Measurements from ENCODE around the gene PDZRN3. TPM values are rescaled to one million over a fixed set of nuclear protein-coding genes. Genes with fewer than 3 reads are reported as not detected.

The PDZRN3 gene
- total RNA-seq, 1 donor = 76.8 TPM

- TF ChIP-seq, protein P1, sequence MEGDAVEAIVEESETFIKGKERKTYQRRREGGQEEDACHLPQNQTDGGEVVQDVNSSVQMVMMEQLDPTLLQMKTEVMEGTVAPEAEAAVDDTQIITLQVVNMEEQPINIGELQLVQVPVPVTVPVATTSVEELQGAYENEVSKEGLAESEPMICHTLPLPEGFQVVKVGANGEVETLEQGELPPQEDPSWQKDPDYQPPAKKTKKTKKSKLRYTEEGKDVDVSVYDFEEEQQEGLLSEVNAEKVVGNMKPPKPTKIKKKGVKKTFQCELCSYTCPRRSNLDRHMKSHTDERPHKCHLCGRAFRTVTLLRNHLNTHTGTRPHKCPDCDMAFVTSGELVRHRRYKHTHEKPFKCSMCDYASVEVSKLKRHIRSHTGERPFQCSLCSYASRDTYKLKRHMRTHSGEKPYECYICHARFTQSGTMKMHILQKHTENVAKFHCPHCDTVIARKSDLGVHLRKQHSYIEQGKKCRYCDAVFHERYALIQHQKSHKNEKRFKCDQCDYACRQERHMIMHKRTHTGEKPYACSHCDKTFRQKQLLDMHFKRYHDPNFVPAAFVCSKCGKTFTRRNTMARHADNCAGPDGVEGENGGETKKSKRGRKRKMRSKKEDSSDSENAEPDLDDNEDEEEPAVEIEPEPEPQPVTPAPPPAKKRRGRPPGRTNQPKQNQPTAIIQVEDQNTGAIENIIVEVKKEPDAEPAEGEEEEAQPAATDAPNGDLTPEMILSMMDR (IDR thresholded peaks at IDR 0.05; ENCODE audit: insufficient read depth, low read length) = no peak
- DNase-seq (ENCODE audit: low read depth) = no peak
- no peak overlapping the region for H3K4me3 ChIP-seq (ENCODE audit: low read depth, low read length)
These were observed 29.1 kb upstream of the PDZRN3 start for GRCh38 chr3:73653877-73654276.

DNA sequence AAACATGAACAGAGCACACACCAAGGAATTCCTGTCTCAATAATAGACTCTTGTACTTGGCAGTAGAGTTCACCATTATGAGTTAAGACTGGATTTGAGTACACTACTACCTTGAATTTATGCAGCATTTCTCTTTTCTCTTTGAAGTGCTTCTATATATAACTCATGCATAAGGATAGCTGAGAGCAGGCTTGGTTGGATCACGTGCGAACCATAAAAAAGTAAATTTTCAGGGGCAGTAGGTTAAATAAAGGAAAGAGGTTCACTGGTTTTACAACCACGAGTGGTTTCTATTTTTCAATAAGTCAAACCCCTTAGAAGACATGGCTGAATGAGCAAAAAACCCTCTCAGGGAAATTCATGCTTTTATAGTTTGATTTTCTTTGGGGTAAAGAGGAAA lies 28.6 kb upstream of the PDZRN3 start:
- DNase-seq (ENCODE audit: low read depth) = no peak
- TF ChIP-seq, protein P1 (IDR thresholded peaks at IDR 0.05; ENCODE audit: insufficient read depth, low read length) = no peak
- H3K4me3 ChIP-seq (ENCODE audit: low read depth, low read length) = no peak overlapping the region

DNA sequence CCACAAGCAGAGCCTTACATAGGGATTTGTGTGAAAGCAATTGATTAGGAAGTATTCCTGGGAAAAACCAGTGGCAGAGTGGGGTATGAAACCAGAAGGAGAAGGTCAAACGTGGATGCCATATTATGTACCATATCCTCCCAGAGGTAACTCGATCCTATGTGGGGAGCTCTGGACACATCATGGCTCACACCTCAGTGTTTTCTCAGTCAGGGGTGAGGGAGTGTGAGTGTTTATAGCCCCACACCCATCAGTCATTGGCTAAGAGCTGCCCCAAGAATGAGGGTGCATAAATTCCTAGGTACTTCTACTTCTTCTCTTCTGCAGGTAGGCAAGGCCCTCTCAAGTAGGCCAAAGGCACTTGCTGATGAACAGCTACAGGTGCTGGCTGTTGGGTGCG lies 28.2 kb upstream of the PDZRN3 start:
- DNase-seq (ENCODE audit: low read depth) = no peak
- H3K4me3 ChIP-seq (ENCODE audit: low read depth, low read length) = no peak overlapping the region
- TF ChIP-seq, protein P1 (IDR thresholded peaks at IDR 0.05; ENCODE audit: insufficient read depth, low read length) = no peak

DNA sequence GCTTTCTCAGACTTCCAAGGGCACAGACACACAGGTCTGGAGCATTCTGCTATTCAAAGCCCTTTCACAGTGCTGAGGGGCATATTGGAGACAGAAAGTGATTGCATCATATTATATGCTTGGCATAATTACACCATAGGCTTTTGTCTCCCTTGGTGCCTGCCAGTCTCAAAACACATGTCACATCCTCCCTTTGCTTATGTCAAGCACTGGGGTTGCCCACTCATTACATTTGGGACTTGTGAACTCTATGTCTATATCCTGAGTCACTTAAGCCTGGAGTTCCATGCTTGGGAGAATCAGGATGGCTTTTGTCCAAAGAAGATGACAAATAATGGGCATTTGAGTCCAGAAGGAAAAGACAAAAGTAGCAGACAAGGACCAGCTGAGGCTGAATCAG lies 12.3 kb upstream of the PDZRN3 start:
- DNase-seq (ENCODE audit: low read depth) = peak; percentile 42
- TF ChIP-seq, protein P1 (IDR thresholded peaks at IDR 0.05; ENCODE audit: insufficient read depth, low read length) = no peak
- no peak overlapping the region for H3K4me3 ChIP-seq (ENCODE audit: low read depth, low read length)

DNA sequence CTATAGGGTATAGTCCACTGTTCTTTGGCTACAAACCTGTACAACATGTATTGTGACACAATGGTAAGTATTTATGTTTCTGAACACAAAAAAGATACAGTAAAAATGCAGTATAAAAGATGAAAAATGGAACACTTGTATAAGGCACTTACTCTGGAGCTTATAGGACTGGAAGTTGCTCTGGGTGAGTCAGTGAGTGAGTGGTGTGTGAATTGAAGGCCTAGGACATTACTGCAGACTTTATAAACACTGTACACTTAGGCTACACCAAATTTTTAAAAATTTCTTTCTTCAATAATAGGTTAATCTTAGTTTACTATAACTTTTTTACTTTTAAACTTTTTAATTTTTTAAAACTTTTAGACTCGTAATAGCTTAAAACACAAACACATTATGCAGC lies 10.5 kb upstream of the PDZRN3 start:
- TF ChIP-seq, protein P1 (IDR thresholded peaks at IDR 0.05; ENCODE audit: insufficient read depth, low read length) = no peak
- no peak for DNase-seq (ENCODE audit: low read depth)
- H3K4me3 ChIP-seq (ENCODE audit: low read depth, low read length) = no peak overlapping the region

DNA sequence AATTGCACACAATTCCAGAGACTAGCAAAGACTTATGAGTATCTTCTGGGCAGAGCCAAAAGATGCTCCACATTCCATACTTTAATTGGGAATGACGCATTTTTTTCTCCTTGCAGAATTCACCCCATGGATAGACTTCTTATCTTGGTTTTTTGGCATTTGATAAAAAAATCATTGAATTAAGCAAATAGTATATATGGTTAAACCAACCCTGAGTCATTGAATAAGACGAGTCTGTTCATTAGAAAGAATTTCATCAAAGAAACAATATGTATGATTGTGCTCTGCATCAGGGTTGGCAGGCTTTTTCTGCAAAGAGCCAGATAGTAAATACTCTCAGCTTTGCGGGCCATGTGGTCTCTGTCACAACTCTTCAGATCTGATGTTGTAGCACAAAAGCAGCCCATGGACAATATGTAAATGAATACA lies 9.2 kb upstream of the PDZRN3 start:
- no peak overlapping the region for H3K4me3 ChIP-seq (ENCODE audit: low read depth, low read length)
- DNase-seq (ENCODE audit: low read depth) = peak; percentile 44
- TF ChIP-seq, protein P1 (IDR thresholded peaks at IDR 0.05; ENCODE audit: insufficient read depth, low read length) = no peak

DNA sequence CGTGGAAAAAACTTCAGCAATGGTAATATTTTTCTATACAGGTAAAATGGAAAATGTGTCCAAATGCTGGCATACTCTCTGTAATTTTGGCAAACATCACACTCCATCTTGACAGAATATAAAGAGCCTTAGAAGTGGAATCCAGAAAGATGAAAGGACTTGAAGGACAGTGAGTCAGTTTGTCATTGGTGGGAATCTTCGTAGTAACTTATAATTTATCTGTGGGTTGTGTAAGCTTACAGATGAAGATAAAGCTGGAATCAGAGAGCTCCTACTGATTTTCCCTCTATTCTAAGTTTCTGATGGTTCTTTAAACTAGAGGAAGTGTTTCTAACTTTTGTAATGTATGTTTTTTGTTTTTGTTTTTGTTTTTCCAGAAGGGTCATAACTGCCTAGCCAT lies 8.7 kb upstream of the PDZRN3 start:
- TF ChIP-seq, protein P1 (IDR thresholded peaks at IDR 0.05; ENCODE audit: insufficient read depth, low read length) = no peak
- DNase-seq (ENCODE audit: low read depth) = no peak
- no peak overlapping the region for H3K4me3 ChIP-seq (ENCODE audit: low read depth, low read length)
